ENCODE results near the gene RUSF1.

Gene RUSF1

GRCh38 chr16:31493506-31494125 lies 14.6 kb downstream of the RUSF1 start:
- in situ Hi-C loops (cut with HindIII; ENCODE audit: low sequenced_read_pairs), result no loop called here
- TF ChIP-seq CTCF (IDR thresholded peaks at IDR 0.05; ENCODE audit: low read depth, low read length), result no peak
- no peak for DNase-seq (ENCODE audit: low read depth, low spot score)
- no peak overlapping the region for H3K4me3 ChIP-seq (ENCODE audit: low read depth, low read length)

- no peak overlapping the region for H3K4me3 ChIP-seq (ENCODE audit: low read depth, low read length)
- TF ChIP-seq CTCF (IDR thresholded peaks at IDR 0.05; ENCODE audit: low read depth, low read length), result no peak
- no peak for DNase-seq (ENCODE audit: low read depth, low spot score)
- in situ Hi-C loops (cut with HindIII; ENCODE audit: low sequenced_read_pairs), result no loop called here
These were observed 16.3 kb downstream of the RUSF1 start for GRCh38 chr16:31491778-31492418.

GRCh38 chr16:31489616-31490584 lies 18.3 kb downstream of the RUSF1 start:
- H3K4me3 ChIP-seq (ENCODE audit: low read depth, low read length), result no peak overlapping the region
- DNase-seq (ENCODE audit: low read depth, low spot score), result no peak
- in situ Hi-C loops (cut with HindIII; ENCODE audit: low sequenced_read_pairs), result no loop called here
- no peak for TF ChIP-seq CTCF (IDR thresholded peaks at IDR 0.05; ENCODE audit: low read depth, low read length)

GRCh38 chr16:31489298-31489564 lies 19.0 kb downstream of the RUSF1 start:
- TF ChIP-seq CTCF (IDR thresholded peaks at IDR 0.05; ENCODE audit: low read depth, low read length), result no peak
- DNase-seq (ENCODE audit: low read depth, low spot score), result no peak
- in situ Hi-C loops (cut with HindIII; ENCODE audit: low sequenced_read_pairs), result no loop called here
- H3K4me3 ChIP-seq (ENCODE audit: low read depth, low read length), result no peak overlapping the region

- no peak overlapping the region for H3K4me3 ChIP-seq (ENCODE audit: low read depth, low read length)
- TF ChIP-seq CTCF (IDR thresholded peaks at IDR 0.05; ENCODE audit: low read depth, low read length), result no peak
- DNase-seq (ENCODE audit: low read depth, low spot score), result no peak
- in situ Hi-C loops (cut with HindIII; ENCODE audit: low sequenced_read_pairs), result no loop called here
These were observed 19.5 kb downstream of the RUSF1 start for GRCh38 chr16:31488468-31489297.
